GM10266 (cell line): ENCODE data around the gene BNC2.

Experiments
- DNase-seq: peaks from one replicate; pipeline ENCODE4 v3.0.0; 2012; ENCODE audit errors: extremely low spot score
- CTCF ChIP-seq: IDR thresholded peaks from 2 replicates; pipeline ENCODE4 v1.5.1; 2012; ENCODE audit warnings: mild to moderate bottlenecking, low read depth; ENCODE audit not compliant: control insufficient read depth, insufficient read depth; ENCODE audit errors: missing control alignments

The BNC2 gene

GRCh38 chr9:16453390-16453789 lies 417.1 kb downstream of the BNC2 start:
- no peak for TF ChIP-seq CTCF
- no peak for DNase-seq

GRCh38 chr9:16450578-16450977 lies 419.9 kb downstream of the BNC2 start:
- TF ChIP-seq CTCF = no peak
- no peak for DNase-seq

GRCh38 chr9:16450043-16450442 lies 420.4 kb downstream of the BNC2 start:
- no peak for TF ChIP-seq CTCF
- DNase-seq = no peak

- no peak for TF ChIP-seq CTCF
- no peak for DNase-seq
These were observed 421.3 kb downstream of the BNC2 start for GRCh38 chr9:16449076-16449730.

GRCh38 chr9:16447946-16448345 lies 422.5 kb downstream of the BNC2 start:
- TF ChIP-seq CTCF = no peak
- DNase-seq = no peak

- TF ChIP-seq CTCF = no peak
- DNase-seq = no peak
These were observed 423.8 kb downstream of the BNC2 start for GRCh38 chr9:16446636-16447035.

- TF ChIP-seq CTCF = no peak
- no peak for DNase-seq
These were observed 425.1 kb downstream of the BNC2 start for GRCh38 chr9:16445141-16445920.
